Activated T-helper 2 cell treated with anti-CD3 and anti-CD28 coated beads, Interferon-gamma antibody, Interleukin-2, Interleukin-4, amounts not matched to agents 10 μg/mL and 5 μg/mL and 100 μg/mL, durations not matched to agents 14 hours and 24 hours and 36 hours (primary cell): ENCODE measurements around the gene ATRNL1. TPM values are rescaled to one million over a fixed set of nuclear protein-coding genes. Genes with fewer than 3 reads are reported as not detected.
"Not testable (repeated sequence)": the region's sequence is repeated elsewhere in the genome, so short reads cannot be mapped to it uniquely, and the experiment has no call there.

Experiments used
- DNase-seq: peaks from one replicate; pipeline ENCODE4 v3.0.0; 2021; ENCODE audit warnings: low spot score
- H3K27ac Mint-ChIP-seq: one replicate; pipeline ENCODE4 v1.8.0; 2021; ENCODE audit warnings: mixed read lengths
- H3K27me3 Mint-ChIP-seq: one replicate; pipeline ENCODE4 v1.8.0; 2021; ENCODE audit warnings: low read depth, mixed read lengths
- H3K36me3 Mint-ChIP-seq: one replicate; pipeline ENCODE4 v1.8.0; 2021; ENCODE audit warnings: low read depth, mixed read lengths
- H3K4me1 Mint-ChIP-seq: one replicate; pipeline ENCODE4 v1.8.0; 2021; ENCODE audit warnings: low read depth, mixed read lengths
- H3K4me3 Mint-ChIP-seq: one replicate; pipeline ENCODE4 v1.8.0; 2021; ENCODE audit warnings: low read depth, mild to moderate bottlenecking, moderate library complexity, mixed read lengths
- H3K9me3 Mint-ChIP-seq: one replicate; pipeline ENCODE4 v1.8.0; 2021; ENCODE audit warnings: mixed read lengths
- intact Hi-C: fragments of 100-400 bp; cut with micrococcal nuclease; formaldehyde crosslinking; loops from one replicate; pipeline ENCODE4 v1.15.1; 2023
- total RNA-seq: library from RNA; stranded (reverse); gene quantifications from 2 replicates; pipeline ENCODE4 v1.2.3, GENCODE V29; 2022

The ATRNL1 gene
- total RNA-seq, 1 donor from 2014 or later = 0.50 TPM

DNA sequence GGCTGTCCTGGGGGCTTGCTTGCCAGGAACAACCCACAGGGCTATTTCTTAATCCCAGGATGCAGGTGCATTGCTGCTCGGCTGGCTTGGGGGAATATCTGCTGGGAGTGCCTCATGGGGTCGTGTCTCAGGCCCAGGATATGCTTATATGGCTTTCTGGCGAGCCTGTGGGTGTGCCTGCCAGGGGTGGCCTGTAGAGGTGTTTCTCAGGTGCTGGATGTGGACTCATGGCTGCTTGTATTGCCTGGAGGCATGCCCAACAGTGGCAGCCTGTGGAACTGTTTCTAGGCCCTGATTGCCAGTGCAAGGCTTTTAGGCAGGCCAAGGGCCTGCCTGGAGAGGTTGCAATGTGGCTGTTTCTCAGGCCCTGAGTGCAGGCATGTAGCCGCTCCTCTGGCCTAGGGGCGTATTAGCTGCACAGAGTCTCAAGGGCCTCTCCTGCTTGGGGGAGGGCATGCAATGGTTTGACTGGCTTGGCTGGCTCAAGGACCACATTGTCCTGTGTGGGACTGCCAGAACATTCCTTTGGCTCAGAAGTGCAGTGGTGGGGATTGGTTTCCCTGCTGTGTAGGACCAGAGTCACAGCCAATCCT is 202.1 kb downstream of the ATRNL1 start:
- Mint-ChIP-seq H3K4me3 (no peak overlapping the region), H3K27me3 (no peaks in the 10 kb centered on the region), H3K4me1 (no peaks in the 10 kb centered on the region), H3K27ac (no peak overlapping the region), H3K9me3 (peaks cover 14% of the 10 kb centered on the region), H3K36me3 (no peaks in the 10 kb centered on the region)
- intact Hi-C loops = no loop called here
- DNase-seq = no peak

DNA sequence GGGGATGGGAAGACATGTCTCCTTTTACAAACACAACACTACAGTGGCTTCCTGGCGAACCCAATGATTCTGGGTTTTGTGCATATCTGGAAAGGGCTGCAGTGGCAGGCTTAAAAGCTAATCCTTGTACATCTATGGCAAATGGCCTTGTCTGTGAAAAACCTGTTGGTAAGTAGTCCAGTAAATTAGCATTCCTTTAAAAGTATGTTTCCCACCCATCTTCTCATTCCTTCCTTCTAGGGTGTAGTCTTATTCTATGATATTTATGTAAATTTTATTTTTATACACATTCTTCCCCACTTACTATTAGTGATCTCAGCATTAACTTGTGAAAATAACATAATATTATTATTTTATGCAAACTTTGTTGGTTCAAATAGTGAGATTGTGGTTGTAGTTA is 206.9 kb downstream of the ATRNL1 start:
- DNase-seq = no peak
- Mint-ChIP-seq H3K4me1 (no peaks in the 10 kb centered on the region), H3K36me3 (no peaks in the 10 kb centered on the region), H3K27me3 (no peaks in the 10 kb centered on the region), H3K4me3 (no peak overlapping the region), H3K27ac (no peak overlapping the region), H3K9me3 (no peaks in the 10 kb centered on the region)
- intact Hi-C loops = no loop called here

- H3K4me1 Mint-ChIP-seq, H3K9me3 Mint-ChIP-seq, H3K4me3 Mint-ChIP-seq, DNase-seq, H3K27ac Mint-ChIP-seq, H3K36me3 Mint-ChIP-seq, H3K27me3 Mint-ChIP-seq, intact Hi-C loops: not testable (repeated sequence)
Measured at GRCh38 chr10:115319669-115320068, 226.5 kb downstream of the ATRNL1 start.

GRCh38 chr10:115321360-115321759 is 228.2 kb downstream of the ATRNL1 start:
- no peaks in the 10 kb centered on the region for H3K4me1 Mint-ChIP-seq
- H3K36me3 Mint-ChIP-seq = no peaks in the 10 kb centered on the region
- DNase-seq = no peak
- intact Hi-C loops = no loop called here
- H3K9me3 Mint-ChIP-seq = peaks cover 14% of the 10 kb centered on the region
- H3K4me3 Mint-ChIP-seq = no peak overlapping the region
- no peak overlapping the region for H3K27ac Mint-ChIP-seq
- H3K27me3 Mint-ChIP-seq = no peaks in the 10 kb centered on the region

DNA sequence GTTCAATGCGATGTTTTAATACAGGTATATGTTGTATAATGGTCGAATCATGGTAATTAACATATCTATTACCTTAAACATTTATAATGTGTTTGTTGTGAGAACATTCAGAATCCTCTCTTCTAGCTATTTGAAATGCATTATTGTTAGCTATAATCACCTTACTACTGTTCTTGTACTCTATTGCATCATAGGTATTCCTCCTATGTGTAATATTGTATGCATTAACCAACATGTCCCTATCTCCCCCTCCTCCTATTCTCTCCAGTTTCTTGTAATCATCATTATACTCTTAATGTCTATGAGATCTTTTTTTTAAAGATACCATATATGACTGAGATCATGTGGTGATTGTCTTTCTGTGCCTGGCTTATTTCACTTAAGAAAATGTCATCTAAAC is 235.2 kb downstream of the ATRNL1 start:
- intact Hi-C loops = no loop called here
- no peak overlapping the region for H3K27ac Mint-ChIP-seq
- no peaks in the 10 kb centered on the region for H3K4me1 Mint-ChIP-seq
- H3K36me3 Mint-ChIP-seq = no peaks in the 10 kb centered on the region
- H3K27me3 Mint-ChIP-seq = no peaks in the 10 kb centered on the region
- H3K4me3 Mint-ChIP-seq = no peak overlapping the region
- DNase-seq = no peak
- peaks cover 6% of the 10 kb centered on the region for H3K9me3 Mint-ChIP-seq

- H3K27ac Mint-ChIP-seq = no peak overlapping the region
- H3K27me3 Mint-ChIP-seq = no peaks in the 10 kb centered on the region
- intact Hi-C loops = no loop called here
- H3K36me3 Mint-ChIP-seq = no peaks in the 10 kb centered on the region
- no peak for DNase-seq
- H3K4me3 Mint-ChIP-seq = no peak overlapping the region
- no peaks in the 10 kb centered on the region for H3K9me3 Mint-ChIP-seq
- H3K4me1 Mint-ChIP-seq = no peaks in the 10 kb centered on the region
Measured at GRCh38 chr10:115335366-115335765, 242.2 kb downstream of the ATRNL1 start.

DNA sequence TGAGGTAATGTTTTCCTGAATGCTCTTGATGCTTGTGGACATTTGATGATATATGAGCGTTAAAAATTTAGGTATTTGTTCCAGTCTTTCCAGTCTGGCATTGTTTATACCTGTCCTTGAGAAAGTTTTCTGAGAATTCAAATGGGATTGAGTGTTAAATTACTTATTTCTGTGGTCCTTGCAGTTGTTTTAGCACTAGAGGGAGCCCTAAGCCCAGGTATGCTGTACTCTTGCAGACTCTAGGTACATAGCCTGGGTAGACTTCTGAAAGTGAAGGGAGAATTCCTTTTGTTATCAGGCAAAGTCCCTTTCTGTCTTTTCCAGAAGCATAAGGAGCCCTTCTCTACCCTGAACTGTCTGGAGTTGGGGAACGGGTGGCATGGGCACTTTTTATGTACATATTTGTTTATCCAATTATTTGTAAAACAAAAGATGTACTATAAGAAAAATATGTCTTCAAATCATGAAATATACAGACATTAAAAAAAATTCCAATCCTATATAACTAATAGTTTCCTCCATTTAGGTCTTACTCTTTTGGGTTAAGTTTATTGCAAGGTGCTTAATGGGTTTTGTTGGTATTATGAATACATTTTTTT is 262.1 kb downstream of the ATRNL1 start:
- H3K9me3 Mint-ChIP-seq = no peaks in the 10 kb centered on the region
- H3K27ac Mint-ChIP-seq = no peak overlapping the region
- H3K4me3 Mint-ChIP-seq = no peak overlapping the region
- intact Hi-C loops = loop anchor here (5.0 kb wide), 1 partner anchor 1032 kb away; no protein-coding TSS in a partner anchor
- DNase-seq = no peak
- H3K27me3 Mint-ChIP-seq = no peaks in the 10 kb centered on the region
- H3K36me3 Mint-ChIP-seq = no peaks in the 10 kb centered on the region
- H3K4me1 Mint-ChIP-seq = no peaks in the 10 kb centered on the region

DNA sequence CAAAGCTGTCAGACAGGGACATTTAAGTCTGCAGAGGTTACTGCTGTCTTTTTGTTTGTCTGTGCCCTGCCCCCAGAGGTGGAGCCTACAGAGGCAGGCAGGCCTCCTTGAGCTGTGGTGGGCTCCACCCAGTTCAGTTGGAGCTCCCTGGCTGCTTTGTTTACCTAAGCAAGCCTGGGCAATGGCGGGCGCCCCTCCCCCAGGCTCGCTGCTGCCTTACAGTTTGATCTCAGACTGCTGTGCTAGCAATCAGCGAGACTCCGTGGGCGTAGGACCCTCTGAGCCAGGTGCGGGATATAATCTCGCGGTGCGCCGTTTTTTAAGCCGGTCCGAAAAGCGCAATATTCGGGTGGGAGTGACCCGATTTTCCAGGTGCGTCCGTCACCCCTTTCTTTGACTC is 274.8 kb downstream of the ATRNL1 start:
- intact Hi-C loops, H3K27ac Mint-ChIP-seq, H3K4me1 Mint-ChIP-seq, H3K27me3 Mint-ChIP-seq, H3K4me3 Mint-ChIP-seq, H3K36me3 Mint-ChIP-seq, DNase-seq: not testable (repeated sequence)
- H3K9me3 Mint-ChIP-seq = peaks cover 13% of the 10 kb centered on the region

GRCh38 chr10:115379064-115379463 is 285.9 kb downstream of the ATRNL1 start:
- no peak for DNase-seq
- intact Hi-C loops = no loop called here
- Mint-ChIP-seq H3K9me3 (no peaks in the 10 kb centered on the region), H3K27ac (no peak overlapping the region), H3K4me1 (no peaks in the 10 kb centered on the region), H3K36me3 (no peaks in the 10 kb centered on the region), H3K4me3 (no peak overlapping the region), H3K27me3 (no peaks in the 10 kb centered on the region)

GRCh38 chr10:115384665-115385064 is 291.5 kb downstream of the ATRNL1 start:
- Mint-ChIP-seq H3K36me3 (no peaks in the 10 kb centered on the region), H3K27me3 (no peaks in the 10 kb centered on the region), H3K27ac (no peak overlapping the region), H3K4me3 (no peak overlapping the region), H3K4me1 (no peaks in the 10 kb centered on the region), H3K9me3 (no peaks in the 10 kb centered on the region)
- DNase-seq = no peak
- intact Hi-C loops = no loop called here

DNA sequence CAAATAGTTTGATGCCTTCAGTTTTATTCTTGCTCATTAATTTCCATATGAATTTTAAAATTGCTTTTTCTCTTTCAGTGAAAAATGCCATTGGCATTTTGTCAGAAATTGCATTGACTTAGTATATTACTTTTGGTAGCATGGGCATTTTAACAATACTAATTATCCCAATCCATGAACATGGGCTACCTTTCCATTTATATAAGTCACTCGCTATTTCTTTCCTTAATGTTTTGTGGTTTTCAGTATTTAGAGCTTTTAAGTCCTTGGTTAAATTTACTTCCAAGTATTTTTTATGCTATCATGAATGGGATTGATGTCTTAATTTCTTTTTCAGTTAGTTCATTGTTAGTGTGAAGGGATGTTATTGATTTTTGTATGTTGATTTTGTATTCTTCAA is 297.4 kb downstream of the ATRNL1 start:
- Mint-ChIP-seq H3K4me1 (no peaks in the 10 kb centered on the region), H3K27ac (no peak overlapping the region), H3K4me3 (no peak overlapping the region), H3K36me3 (no peaks in the 10 kb centered on the region), H3K9me3 (no peaks in the 10 kb centered on the region), H3K27me3 (no peaks in the 10 kb centered on the region)
- DNase-seq = no peak
- intact Hi-C loops = no loop called here

DNA sequence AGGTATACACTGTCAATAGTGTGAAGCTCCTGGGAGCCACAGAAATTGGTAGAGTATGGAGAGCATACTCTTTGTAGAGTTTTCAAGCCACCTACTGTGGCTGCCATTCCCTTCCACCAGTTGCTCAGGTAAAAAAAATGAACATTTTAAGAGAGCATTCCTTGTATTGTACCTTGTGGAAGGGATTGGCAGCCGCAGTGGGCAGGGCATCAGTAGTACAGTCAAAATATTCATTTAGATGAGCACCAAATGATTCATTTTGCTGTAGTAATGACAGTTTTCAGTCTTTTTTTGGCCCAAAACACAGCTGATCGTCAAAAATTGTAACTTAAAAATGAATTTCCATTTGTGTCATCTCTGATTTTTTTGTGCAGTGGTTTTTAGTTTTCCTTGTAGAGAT is 304.9 kb downstream of the ATRNL1 start:
- H3K4me1 Mint-ChIP-seq = no peaks in the 10 kb centered on the region
- H3K27me3 Mint-ChIP-seq = no peaks in the 10 kb centered on the region
- H3K4me3 Mint-ChIP-seq = no peak overlapping the region
- intact Hi-C loops = no loop called here
- no peak for DNase-seq
- peaks cover 5% of the 10 kb centered on the region for H3K9me3 Mint-ChIP-seq
- no peaks in the 10 kb centered on the region for H3K36me3 Mint-ChIP-seq
- H3K27ac Mint-ChIP-seq = no peak overlapping the region

DNA sequence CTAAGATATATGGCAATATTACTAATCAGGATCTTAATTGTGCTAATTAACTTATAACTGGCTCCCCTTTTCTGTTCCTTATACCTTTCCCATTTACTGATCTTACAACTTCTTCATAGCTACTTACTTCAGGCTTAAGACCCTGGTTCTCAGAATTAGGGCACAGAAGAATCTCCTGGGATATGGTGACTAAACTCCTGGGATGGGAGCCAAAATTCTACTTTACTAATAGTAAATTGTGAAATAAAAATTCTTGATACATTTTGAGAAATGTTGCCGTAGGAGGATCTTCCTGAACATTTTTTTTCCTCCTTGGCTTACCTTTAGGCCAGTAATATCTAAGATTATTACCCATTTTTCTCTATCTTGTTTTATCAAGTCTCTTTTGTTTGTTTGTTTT is 309.5 kb downstream of the ATRNL1 start:
- no peak overlapping the region for H3K27ac Mint-ChIP-seq
- no peaks in the 10 kb centered on the region for H3K4me1 Mint-ChIP-seq
- H3K27me3 Mint-ChIP-seq = no peaks in the 10 kb centered on the region
- no peaks in the 10 kb centered on the region for H3K36me3 Mint-ChIP-seq
- intact Hi-C loops = no loop called here
- no peak for DNase-seq
- H3K9me3 Mint-ChIP-seq = peaks cover 11% of the 10 kb centered on the region
- H3K4me3 Mint-ChIP-seq = no peak overlapping the region

GRCh38 chr10:115405838-115406237 is 312.7 kb downstream of the ATRNL1 start:
- H3K27ac Mint-ChIP-seq, H3K4me1 Mint-ChIP-seq, intact Hi-C loops, H3K4me3 Mint-ChIP-seq, DNase-seq, H3K27me3 Mint-ChIP-seq, H3K36me3 Mint-ChIP-seq: not testable (repeated sequence)
- H3K9me3 Mint-ChIP-seq = peaks cover 11% of the 10 kb centered on the region
